NCI-H1048 (cell line): ENCODE data around the gene C1orf53.
"Not testable (repeated sequence)": the region's sequence is repeated elsewhere in the genome, so short reads cannot be mapped to it uniquely, and the experiment has no call there.

Experiments
- DNase-seq: peaks from one replicate; lab custom pipeline; 2025; lab: John Stamatoyannopoulos, UW

Gene C1orf53

GRCh38 chr1:197920414-197921117 lies 18.1 kb downstream of the C1orf53 start:
- no peak for DNase-seq

DNA sequence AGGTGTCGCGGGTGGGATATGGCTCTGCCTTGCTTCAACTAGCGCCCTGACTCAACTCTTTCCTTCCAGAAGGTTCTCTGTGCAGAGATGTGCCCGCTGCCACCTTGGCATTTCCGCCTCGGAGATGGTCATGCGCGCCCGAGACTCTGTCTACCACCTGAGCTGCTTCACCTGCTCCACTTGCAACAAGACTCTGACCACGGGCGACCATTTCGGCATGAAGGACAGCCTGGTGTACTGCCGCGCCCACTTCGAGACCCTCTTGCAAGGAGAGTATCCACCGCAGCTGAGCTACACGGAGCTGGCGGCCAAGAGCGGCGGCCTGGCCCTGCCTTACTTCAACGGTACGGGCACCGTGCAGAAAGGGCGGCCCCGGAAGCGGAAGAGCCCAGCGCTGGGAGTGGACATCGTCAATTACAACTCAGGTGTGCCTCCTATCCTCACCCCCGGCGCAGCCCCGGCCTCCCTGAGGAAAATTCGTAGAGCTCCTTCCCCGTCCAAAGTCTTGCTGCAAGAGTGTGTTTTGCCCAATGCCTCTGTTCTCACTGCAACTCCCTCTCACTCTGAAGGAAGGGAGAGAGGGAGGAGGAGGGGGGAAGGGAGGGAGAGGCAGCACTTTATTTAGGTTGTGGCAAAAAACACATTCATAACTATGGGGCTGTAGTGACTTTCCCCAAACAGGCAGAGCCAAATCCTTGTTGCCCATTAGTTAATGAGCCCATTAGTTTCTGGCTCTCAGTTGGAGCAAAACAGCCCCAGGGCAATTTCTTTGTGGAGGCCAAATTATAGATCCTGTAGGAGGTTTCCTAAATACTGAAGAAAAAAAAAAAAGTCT lies 19.0 kb downstream of the C1orf53 start:
- DNase-seq = no peak

DNA sequence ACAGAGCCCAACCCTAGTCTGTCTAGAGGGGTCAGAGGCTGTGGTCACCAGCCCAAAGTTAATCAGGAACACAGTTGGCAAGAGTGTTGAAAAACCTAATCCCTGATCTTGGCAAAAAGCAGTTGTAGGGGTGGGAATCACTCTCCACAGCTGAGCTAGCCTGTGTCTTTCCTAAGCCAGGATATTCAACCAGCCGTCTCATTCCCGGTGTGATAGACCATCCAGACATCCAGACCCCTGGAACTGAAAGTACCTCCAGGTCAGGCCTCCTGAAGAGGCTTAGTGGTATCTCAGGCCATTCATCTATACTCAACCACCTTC lies 19.6 kb downstream of the C1orf53 start:
- DNase-seq = no peak

DNA sequence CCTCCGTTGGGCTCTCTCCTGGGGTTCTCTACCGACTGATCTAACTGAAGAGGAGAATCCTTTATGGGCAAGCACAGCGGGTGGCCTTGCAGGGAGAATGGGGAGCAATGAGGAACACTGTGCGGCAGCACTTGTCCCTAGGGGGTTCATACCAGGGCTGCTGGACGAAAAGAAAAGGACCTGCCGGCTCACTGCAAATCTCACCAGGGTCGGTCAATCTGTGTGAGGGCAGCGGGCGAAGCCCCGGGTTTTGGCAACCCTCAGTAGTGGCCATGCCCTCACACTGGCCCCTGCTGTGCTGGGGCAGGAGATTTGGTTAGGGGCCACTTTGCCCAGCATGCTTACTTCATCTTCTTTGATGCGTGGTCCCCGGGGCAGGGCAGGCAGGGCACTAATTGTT lies 20.6 kb downstream of the C1orf53 start:
- DNase-seq = no peak

DNA sequence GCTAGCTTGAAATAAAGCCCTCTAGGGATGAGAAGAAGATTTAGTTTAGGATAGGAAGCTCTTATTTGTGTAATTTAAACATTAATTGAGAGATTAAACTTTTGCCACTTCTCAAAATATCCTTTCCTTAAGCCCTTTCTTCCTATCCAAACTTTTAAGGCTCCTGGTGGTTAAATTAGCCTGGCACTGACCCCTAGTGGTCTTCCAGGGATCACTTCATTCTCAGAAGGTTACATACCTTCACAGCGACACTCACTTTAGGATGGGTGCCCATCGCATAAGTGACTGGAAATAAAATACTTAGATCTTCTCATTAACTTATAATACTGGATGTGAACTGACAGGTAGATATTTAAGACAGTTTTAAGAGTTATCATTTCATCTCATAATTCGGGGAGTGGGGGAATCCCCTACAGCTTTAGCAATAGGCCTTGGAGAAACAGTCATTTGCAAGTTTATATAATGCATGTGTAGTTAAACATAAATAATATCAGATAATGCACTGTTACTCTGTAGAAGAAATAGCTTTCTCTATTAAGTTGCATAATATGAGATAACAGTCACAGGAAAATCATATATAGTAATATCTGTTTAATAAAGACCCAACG lies 22.2 kb downstream of the C1orf53 start:
- no peak for DNase-seq

- DNase-seq = no peak
Observed at GRCh38 chr1:197927908-197928665, 25.7 kb downstream of the C1orf53 start.

- no peak for DNase-seq
Observed at GRCh38 chr1:197928849-197929336, 26.5 kb downstream of the C1orf53 start.

- no peak for DNase-seq
Observed at GRCh38 chr1:197933016-197933415, 30.6 kb downstream of the C1orf53 start.

DNA sequence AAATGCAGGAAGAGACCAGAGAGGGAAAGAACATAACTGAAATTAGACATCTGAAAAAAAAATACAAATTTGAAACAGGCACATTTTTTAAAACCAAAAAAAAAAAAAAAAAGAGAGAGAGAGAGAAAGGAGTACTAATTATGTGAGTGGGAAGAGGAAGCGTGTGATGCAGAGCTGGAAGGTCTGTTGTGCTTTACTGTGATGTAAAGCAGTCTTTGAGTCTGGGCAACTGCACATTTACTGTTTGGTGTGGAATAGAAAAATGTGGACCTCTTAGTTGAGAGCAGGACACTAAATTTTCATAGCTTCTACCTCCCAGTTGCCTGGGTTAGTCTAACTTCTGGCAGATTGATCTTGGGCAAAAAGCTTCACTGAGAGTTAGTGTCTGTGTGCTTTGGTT lies 31.2 kb downstream of the C1orf53 start:
- no peak for DNase-seq

DNA sequence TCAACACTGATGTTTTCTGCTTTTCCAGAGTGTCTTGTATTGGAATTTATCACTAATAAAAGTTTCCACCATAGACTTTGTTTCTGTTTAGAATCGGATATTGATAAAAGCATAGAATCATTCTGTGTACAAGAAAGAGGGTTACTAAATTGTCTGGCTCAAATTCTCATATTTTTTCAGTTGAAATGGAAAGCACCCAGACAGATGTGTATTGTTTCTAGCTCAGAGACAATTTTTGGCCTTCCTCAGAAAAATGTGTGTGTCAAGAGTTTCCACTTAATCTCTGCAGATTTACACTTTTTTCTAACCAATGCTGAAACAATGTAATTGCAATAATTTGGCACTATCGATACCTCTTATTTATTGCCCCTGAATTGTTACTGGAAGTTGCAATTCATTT lies 35.0 kb downstream of the C1orf53 start:
- no peak for DNase-seq

- DNase-seq = no peak
Observed at GRCh38 chr1:197937892-197938291, 35.5 kb downstream of the C1orf53 start.

DNA sequence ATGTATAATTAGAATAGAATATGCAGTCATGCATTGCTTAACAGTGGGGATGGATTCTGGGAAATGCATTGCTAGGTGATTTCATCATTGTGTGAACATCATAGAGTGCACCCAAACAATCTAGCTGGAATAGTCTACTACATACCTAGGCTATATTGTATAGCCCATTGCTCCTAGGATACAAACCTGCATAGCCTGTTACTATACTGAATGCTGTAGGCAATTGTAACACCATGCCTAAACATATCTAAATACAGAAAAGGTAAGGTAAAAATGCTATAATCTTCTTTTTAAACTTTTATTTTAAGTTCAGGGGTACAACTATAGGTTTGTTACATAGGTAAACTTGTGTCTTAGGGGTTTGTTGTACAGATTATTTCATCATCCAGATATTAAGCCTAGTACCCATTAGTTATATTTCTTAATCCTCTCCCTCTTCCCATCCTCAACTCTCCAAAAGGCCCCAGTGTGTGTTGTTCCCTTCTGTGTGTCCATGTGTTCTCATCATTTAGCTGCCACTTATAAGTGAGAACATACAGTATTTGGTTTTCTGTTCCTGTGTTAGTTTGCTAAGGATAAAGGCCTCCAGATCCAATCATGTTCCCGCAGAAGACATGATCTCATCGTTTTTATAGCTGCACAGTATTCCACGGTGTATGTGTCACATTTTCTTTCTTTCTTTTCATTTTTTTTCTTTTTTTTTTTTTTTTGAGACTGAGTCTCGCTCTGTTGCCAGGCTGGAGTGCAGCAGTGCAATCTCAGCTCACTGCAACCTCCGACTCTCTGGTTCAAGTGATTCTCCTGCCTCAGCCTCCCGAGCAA lies 36.9 kb downstream of the C1orf53 start:
- not testable (repeated sequence) for DNase-seq

- no peak for DNase-seq
Observed at GRCh38 chr1:197942042-197942441, 39.6 kb downstream of the C1orf53 start.

DNA sequence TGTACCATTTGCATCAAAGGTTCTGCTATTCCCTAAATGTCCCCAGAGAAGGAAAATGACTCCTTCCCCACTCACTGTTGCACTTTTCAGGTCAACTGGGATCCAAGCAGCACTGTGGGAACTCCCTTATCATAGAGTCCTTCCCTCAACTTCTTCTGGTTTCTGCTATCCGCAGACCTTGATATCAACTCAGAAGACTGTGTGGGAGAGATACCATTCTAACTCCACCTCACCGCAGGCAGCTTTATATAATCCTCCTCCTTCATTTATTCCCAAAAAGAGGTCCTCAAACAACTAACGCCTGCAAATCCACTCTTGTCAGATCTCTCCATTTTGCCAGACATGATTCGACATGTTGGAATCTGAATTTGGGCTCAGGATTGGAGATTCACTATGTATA lies 42.1 kb downstream of the C1orf53 start:
- DNase-seq = no peak

DNA sequence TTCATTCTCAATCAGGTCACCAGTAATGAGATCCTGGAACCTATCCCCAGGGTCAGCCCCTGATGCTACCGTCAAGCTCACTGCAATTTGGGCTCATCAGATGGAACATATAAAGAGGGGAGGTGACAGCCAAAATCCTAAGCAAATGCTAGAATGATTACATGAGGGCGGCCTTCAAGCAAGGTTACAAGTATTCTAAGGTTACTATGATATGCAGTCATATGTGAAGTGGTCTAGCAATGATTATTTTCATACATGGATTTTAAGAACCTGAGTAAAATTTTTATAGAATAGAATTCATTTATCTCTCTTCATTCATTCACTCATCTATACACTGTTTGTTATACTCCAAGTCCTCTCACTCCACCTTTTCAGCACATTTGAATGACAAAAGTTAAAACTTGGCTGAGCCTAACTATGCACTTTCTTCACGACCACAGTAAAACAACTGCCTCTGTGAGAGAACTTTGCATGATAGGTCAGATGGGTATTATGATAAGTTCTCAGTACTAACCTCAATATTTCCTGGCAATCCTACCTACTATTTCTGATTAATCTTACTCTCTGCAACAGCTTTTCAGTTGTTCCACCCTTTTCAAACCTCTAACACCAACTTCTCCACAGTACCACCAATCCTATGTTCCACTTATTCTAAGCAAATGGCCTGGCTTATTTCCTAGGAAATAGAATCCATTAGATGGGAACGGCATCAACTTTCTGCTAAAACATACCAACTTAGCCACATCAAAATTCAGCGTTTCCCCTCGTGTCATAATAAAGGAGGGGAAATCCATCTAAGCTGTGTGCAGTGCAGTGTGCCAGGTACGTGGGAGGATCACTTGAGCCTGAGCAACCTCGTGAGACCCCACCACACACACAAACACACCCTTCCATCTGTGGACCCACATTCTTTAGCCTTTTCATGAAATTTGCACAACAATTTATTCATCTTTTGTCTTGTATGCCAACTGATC lies 46.8 kb downstream of the C1orf53 start:
- no peak for DNase-seq

DNA sequence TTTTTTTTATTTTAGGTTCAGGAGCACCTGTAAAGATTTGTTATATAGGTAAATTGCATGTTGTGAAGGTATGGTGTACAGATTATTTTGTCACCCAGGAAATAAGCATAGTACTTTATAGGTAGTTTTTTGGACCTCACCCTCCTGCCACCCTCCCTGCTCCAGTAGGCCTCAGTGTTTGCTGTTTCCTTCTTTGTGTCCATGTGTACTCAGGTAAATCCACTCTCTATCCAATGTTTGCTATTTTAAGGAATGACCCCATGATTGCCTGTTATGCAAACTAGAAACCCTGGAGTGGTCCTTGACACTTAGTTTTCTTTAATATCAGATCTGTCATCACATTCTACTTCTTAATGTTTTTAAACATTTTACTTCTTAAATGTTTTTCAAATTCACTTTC lies 48.7 kb downstream of the C1orf53 start:
- DNase-seq = no peak

GRCh38 chr1:197951617-197952175 lies 49.3 kb downstream of the C1orf53 start:
- DNase-seq = no peak

DNA sequence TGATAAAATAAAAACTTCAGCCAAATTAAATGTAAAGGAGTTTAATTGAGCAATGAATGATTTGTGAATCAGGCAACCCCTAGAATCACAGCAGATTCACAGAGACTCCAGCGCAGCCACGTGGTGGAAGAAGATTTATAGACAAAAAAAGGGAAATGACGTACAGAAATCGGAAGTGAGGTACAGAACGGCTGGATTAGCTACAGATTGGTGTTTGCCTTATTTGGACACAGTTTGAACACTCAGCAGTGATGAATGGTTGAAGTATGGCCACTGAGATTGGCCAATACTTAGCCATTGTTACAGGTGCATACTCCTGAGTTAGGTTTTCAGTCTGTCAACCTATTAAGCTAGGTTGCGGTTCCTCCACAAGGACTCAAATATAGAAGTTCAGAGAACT lies 51.0 kb downstream of the C1orf53 start:
- DNase-seq = not testable (repeated sequence)

DNA sequence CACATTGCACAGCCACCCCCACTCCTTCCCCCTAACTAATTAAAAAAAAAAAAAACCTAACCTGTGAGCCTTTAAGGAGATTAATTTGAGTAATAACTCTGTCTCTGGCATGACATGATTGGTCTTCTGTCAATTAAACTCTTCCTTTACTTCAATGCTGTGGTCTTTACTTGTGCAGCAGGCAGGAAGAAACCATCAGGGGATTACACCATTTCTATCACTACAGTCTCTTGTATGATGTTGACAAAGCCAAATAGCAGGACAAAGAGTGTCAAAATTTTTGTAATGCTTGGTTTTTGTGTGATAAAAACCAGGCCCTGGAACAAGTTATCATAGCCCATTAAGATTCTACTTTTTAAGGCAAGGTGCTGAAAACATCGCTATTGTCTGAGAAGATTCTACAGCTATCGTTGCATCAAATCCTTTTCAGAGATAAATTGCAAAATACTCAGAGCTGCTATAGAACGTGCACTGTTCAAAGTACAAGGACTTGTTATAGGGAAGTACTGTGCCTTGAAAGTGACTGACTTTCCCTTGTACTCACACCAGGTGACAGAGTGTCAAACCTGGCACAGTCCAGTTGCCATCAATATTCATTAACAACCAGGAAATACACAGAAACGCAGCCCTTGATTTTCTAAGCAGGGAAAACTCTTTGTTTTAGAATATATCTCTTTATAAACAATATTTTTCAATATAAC lies 52.4 kb downstream of the C1orf53 start:
- no peak for DNase-seq
